K562 (cell line): ENCODE results near the gene PRTN3. TPM values are rescaled to one million over a fixed set of nuclear protein-coding genes. Genes with fewer than 3 reads are reported as not detected.

Experiments used
- BMI1 ChIP-seq: fragments of 150-350 bp; IDR thresholded peaks from 2 replicates; pipeline ENCODE4 v1.6.1; 2014; ENCODE audit warnings: low read length
- CXXC5 ChIP-seq: fragments of 250-450 bp; sonication (Bioruptor Pico); IDR thresholded peaks from 2 replicates; pipeline ENCODE4 v1.8.0; 2022; ENCODE audit warnings: inconsistent platforms, mild to moderate bottlenecking, moderate library complexity
- ETV6 ChIP-seq, 3 experiments: fragments of 150-350 bp in 1 of 3; sonication (generic) in 1 of 3; formaldehyde crosslinking in 1 of 3; IDR thresholded peaks; 2 replicates each; pipeline versions ENCODE4 v1.6.1 to v1.8.0; 2014 to 2022; ENCODE audit warnings: borderline replicate concordance in 2 of 3, low read depth in 2 of 3, antibody characterized with exemption in 1 of 3, low read length in 1 of 3, mild to moderate bottlenecking in 1 of 3, missing genetic modification reagents in 1 of 3
- FOXK1 ChIP-seq: sonication (generic); formaldehyde crosslinking; IDR thresholded peaks from 2 replicates; pipeline ENCODE4 v1.8.0; 2022; ENCODE audit warnings: missing genetic modification reagents, mild to moderate bottlenecking, borderline replicate concordance
- FOXK2 ChIP-seq, 2 experiments: fragments of 450-650 bp; IDR thresholded peaks in 1 of 2; conservative IDR thresholded peaks in 1 of 2; 2 replicates each; pipeline ENCODE4 v1.6.1; 2016; ENCODE audit warnings: low read depth in 2 of 2, mild to moderate bottlenecking in 1 of 2
- NCOA1 ChIP-seq: fragments of 450-650 bp; IDR thresholded peaks from 2 replicates; pipeline ENCODE4 v1.6.1; 2016; ENCODE audit warnings: low read depth
- POLR2H ChIP-seq: IDR thresholded peaks from 2 replicates; pipeline ENCODE4 v1.6.1; 2016; ENCODE audit warnings: missing genetic modification characterization, low read depth, mild to moderate bottlenecking, control low read depth, missing compliant biosample characterization, moderate library complexity
- SP1 ChIP-seq: sonication (generic); formaldehyde crosslinking; IDR thresholded peaks from 2 replicates; pipeline ENCODE4 v1.8.1; 2022; ENCODE audit warnings: mild to moderate bottlenecking, missing genetic modification reagents
- TEAD2 ChIP-seq: fragments of 450-650 bp; IDR thresholded peaks from 2 replicates; pipeline ENCODE4 v1.6.1; 2016; ENCODE audit warnings: missing genetic modification characterization, control low read depth, missing compliant biosample characterization
- TOE1 ChIP-seq, 2 experiments: fragments of 450-650 bp in 1 of 2; sonication (generic) in 1 of 2; formaldehyde crosslinking in 1 of 2; IDR thresholded peaks; 2 replicates each; pipeline versions ENCODE4 v1.7.1 to v1.8.0; 2016 to 2022; ENCODE audit warnings: borderline replicate concordance in 2 of 2, mild to moderate bottlenecking in 2 of 2, antibody characterized with exemption in 1 of 2, inconsistent platforms in 1 of 2, low read depth in 1 of 2, missing genetic modification reagents in 1 of 2, moderate library complexity in 1 of 2
- ZFP1 ChIP-seq: fragments of 450-650 bp; formaldehyde crosslinking; IDR thresholded peaks from 2 replicates; pipeline ENCODE4 v1.4.0; 2020; ENCODE audit warnings: mild to moderate bottlenecking, mixed read lengths
- ZKSCAN1 ChIP-seq: fragments of 150-350 bp; IDR thresholded peaks from 2 replicates; pipeline ENCODE4 v1.6.1; 2016; ENCODE audit warnings: low read depth, low read length
- ZNF263 ChIP-seq: sonication (generic); formaldehyde crosslinking; IDR thresholded peaks from 2 replicates; pipeline ENCODE4 v1.8.0; 2022; ENCODE audit warnings: mild to moderate bottlenecking, missing genetic modification reagents, borderline replicate concordance
- ZSCAN32 ChIP-seq: fragments of 450-650 bp; formaldehyde crosslinking; IDR thresholded peaks from 2 replicates; pipeline ENCODE4 v1.4.0; 2020; ENCODE audit warnings: mild to moderate bottlenecking, moderate library complexity
- polyA plus RNA-seq, 8 experiments: library from polyadenylated mRNA; depleted of rRNA in 4 of 8; stranded (reverse) in 5 of 8; unstranded in 3 of 8; fragments of >200 nt; fragmentation: Nextera tagmentation in 2 of 8; fragmentation: Illumina TruSeq in 1 of 8; extraction: Ambion mirVana in 2 of 8; extraction: Trizol in 1 of 8; gene quantifications; 2 replicates each; pipeline versions ENCODE4 v1.2.1 to v1.2.3, GENCODE V29; 2011 to 2014; ENCODE audit warnings: inconsistent platforms in 1 of 8, missing spikeins in 1 of 8
- total RNA-seq, 7 experiments: library from RNA; depleted of rRNA in 6 of 7; stranded (reverse); fragments of >200 nt in 6 of 7; fragmentation: Illumina TruSeq in 2 of 7; extraction: Trizol in 2 of 7; gene quantifications; 2 replicates each; pipeline versions ENCODE4 v1.2.1 to v1.2.3, GENCODE V29; 2011 to 2021; ENCODE audit warnings: low replicate concordance in 1 of 7
- TF ChIP-seq, protein P1 (sequence below): sonication (generic); formaldehyde crosslinking; IDR thresholded peaks from 2 replicates; pipeline ENCODE4 v1.8.0; 2023; ENCODE audit warnings: missing genetic modification reagents, mild to moderate bottlenecking, borderline replicate concordance
- TF ChIP-seq, protein P2 (sequence below), 2 experiments: fragments of 150-350 bp in 1 of 2; IDR thresholded peaks; 2 replicates each; pipeline ENCODE4 v1.6.1; 2012 to 2016; ENCODE audit warnings: low read depth in 2 of 2, low read length in 2 of 2, mild to moderate bottlenecking in 1 of 2, moderate library complexity in 1 of 2

The PRTN3 gene
- total and polyA plus RNA-seq, 9 of the 15 experiments (the other 6 are each of a cell fraction or from before 2014, with no cell fraction given): 0.14 to 0.86 (median 0.43) TPM; not detected in 3

DNA sequence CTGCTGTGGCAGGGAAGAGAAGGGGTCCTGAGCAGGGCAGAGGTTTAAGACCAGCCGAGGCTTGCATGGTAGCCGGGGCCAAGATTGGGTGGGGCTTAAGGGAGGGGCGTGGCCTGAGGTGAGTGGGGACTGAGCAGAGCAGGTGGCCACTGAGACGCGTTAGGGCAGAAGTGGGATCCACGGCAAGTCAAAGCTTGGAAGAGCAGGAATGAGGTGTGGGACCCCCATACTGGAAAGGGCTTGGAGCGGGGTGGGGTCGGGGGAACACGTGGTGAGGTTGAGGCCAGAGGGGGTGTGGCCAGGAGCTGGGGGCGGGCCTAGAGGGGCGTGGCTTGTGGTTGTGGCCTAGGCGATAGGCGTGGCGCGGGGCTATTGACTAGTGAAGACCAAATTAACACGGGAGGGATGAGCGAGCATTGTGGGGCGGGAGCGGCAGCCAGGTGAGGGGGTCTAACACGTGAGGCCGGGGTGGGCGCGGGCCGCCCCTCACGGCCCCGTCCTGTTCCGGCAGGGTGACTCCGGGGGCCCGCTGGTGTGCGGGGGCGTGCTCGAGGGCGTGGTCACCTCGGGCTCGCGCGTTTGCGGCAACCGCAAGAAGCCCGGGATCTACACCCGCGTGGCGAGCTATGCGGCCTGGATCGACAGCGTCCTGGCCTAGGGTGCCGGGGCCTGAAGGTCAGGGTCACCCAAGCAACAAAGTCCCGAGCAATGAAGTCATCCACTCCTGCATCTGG lies 21.9 kb downstream of the PRTN3 start (continued):
- TF ChIP-seq, protein P1, sequence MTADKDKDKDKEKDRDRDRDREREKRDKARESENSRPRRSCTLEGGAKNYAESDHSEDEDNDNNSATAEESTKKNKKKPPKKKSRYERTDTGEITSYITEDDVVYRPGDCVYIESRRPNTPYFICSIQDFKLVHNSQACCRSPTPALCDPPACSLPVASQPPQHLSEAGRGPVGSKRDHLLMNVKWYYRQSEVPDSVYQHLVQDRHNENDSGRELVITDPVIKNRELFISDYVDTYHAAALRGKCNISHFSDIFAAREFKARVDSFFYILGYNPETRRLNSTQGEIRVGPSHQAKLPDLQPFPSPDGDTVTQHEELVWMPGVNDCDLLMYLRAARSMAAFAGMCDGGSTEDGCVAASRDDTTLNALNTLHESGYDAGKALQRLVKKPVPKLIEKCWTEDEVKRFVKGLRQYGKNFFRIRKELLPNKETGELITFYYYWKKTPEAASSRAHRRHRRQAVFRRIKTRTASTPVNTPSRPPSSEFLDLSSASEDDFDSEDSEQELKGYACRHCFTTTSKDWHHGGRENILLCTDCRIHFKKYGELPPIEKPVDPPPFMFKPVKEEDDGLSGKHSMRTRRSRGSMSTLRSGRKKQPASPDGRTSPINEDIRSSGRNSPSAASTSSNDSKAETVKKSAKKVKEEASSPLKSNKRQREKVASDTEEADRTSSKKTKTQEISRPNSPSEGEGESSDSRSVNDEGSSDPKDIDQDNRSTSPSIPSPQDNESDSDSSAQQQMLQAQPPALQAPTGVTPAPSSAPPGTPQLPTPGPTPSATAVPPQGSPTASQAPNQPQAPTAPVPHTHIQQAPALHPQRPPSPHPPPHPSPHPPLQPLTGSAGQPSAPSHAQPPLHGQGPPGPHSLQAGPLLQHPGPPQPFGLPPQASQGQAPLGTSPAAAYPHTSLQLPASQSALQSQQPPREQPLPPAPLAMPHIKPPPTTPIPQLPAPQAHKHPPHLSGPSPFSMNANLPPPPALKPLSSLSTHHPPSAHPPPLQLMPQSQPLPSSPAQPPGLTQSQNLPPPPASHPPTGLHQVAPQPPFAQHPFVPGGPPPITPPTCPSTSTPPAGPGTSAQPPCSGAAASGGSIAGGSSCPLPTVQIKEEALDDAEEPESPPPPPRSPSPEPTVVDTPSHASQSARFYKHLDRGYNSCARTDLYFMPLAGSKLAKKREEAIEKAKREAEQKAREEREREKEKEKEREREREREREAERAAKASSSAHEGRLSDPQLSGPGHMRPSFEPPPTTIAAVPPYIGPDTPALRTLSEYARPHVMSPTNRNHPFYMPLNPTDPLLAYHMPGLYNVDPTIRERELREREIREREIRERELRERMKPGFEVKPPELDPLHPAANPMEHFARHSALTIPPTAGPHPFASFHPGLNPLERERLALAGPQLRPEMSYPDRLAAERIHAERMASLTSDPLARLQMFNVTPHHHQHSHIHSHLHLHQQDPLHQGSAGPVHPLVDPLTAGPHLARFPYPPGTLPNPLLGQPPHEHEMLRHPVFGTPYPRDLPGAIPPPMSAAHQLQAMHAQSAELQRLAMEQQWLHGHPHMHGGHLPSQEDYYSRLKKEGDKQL: no peak
- TF ChIP-seq POLR2H (tag) (no peak), ETV6 (IDR thresholded peaks at IDR 0.05; ENCODE audit: borderline replicate concordance in 1 of 2, low read depth in 2 of 2, low read length in 1 of 2) (no peak), ETV6 (CRISPR knock-in tag; IDR thresholded peaks at IDR 0.05; ENCODE audit: borderline replicate concordance) (no peak), FOXK1 (CRISPR knock-in tag) (peak; percentile 95; the same call in 1 of the 2 replicates), TOE1 (IDR thresholded peaks at IDR 0.05; ENCODE audit: borderline replicate concordance) (no peak), TOE1 (CRISPR knock-in tag; IDR thresholded peaks at IDR 0.05; ENCODE audit: borderline replicate concordance, low read depth) (no peak), ZKSCAN1 (no peak), SP1 (CRISPR knock-in tag) (peak; percentile 93), ZFP1 (CRISPR knock-in tag) (no peak), TEAD2 (tag) (no peak), CXXC5 (peak; percentile 53), NCOA1 (peak; percentile 31; the same call in 1 of the 2 replicates), ZNF263 (0 out of 2 replicates have a peak, but pooled peaks have one; percentile 45), BMI1 (no peak), FOXK2 (conservative IDR thresholded peaks at IDR 0.05 in 1 of 2, IDR thresholded peaks at IDR 0.05 in 1 of 2; ENCODE audit: low read depth in 2 of 2) (peak; percentile 49 to 73; a peak in 3 of 4 replicates), ZSCAN32 (CRISPR knock-in tag) (no peak)
- TF ChIP-seq, protein P2, sequence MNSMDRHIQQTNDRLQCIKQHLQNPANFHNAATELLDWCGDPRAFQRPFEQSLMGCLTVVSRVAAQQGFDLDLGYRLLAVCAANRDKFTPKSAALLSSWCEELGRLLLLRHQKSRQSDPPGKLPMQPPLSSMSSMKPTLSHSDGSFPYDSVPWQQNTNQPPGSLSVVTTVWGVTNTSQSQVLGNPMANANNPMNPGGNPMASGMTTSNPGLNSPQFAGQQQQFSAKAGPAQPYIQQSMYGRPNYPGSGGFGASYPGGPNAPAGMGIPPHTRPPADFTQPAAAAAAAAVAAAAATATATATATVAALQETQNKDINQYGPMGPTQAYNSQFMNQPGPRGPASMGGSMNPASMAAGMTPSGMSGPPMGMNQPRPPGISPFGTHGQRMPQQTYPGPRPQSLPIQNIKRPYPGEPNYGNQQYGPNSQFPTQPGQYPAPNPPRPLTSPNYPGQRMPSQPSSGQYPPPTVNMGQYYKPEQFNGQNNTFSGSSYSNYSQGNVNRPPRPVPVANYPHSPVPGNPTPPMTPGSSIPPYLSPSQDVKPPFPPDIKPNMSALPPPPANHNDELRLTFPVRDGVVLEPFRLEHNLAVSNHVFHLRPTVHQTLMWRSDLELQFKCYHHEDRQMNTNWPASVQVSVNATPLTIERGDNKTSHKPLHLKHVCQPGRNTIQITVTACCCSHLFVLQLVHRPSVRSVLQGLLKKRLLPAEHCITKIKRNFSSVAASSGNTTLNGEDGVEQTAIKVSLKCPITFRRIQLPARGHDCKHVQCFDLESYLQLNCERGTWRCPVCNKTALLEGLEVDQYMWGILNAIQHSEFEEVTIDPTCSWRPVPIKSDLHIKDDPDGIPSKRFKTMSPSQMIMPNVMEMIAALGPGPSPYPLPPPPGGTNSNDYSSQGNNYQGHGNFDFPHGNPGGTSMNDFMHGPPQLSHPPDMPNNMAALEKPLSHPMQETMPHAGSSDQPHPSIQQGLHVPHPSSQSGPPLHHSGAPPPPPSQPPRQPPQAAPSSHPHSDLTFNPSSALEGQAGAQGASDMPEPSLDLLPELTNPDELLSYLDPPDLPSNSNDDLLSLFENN (IDR thresholded peaks at IDR 0.05; ENCODE audit: low read depth in 2 of 2, low read length in 2 of 2): no peak
